Esophagus squamous epithelium (tissue), 5 donors: Measurements from ENCODE around the gene NBDY. TPM values are rescaled to one million over a fixed set of nuclear protein-coding genes. Genes with fewer than 3 reads are reported as not detected.

Experiments used
- DNase-seq: peaks from one replicate; lab custom pipeline; 2025; lab: John Stamatoyannopoulos, UW
- H3K27ac ChIP-seq, 4 donors: fragments of 200-600 bp; sonication (generic); one replicate each; pipeline ENCODE4 v1.5.1; 2016 to 2019; ENCODE audit warnings: mild to moderate bottlenecking in 1 of 4
- H3K27me3 ChIP-seq, 4 donors: fragments of 200-600 bp; sonication (generic); 1 replicate in 3 of 4; 2 replicates in 1 of 4; pipeline versions ENCODE4 v1.5.1 to v1.6.0; 2017 to 2021; ENCODE audit warnings: antibody characterized with exemption in 1 of 4
- H3K36me3 ChIP-seq, 3 donors: fragments of 200-600 bp; sonication (generic); one replicate each; pipeline ENCODE4 v1.5.1; 2016 to 2019
- H3K4me1 ChIP-seq, 3 donors: fragments of 200-600 bp; sonication (generic); one replicate each; pipeline ENCODE4 v1.5.1; 2017 to 2019
- H3K4me3 ChIP-seq, 4 donors: fragments of 200-600 bp; sonication (generic); 1 replicate in 3 of 4; 2 replicates in 1 of 4; pipeline ENCODE4 v1.5.1; 2016 to 2019; ENCODE audit warnings: mild to moderate bottlenecking in 2 of 4, moderate library complexity in 1 of 4
- H3K9me3 ChIP-seq, 3 donors: fragments of 200-600 bp; sonication (generic); one replicate each; pipeline ENCODE4 v1.5.1; 2016 to 2019
- POLR2A ChIP-seq, 4 donors: fragments of 450-650 bp; IDR thresholded peaks; one replicate each; pipeline ENCODE4 v1.6.1; 2017; ENCODE audit warnings: antibody characterized with exemption in 4 of 4, mild to moderate bottlenecking in 4 of 4, moderate library complexity in 3 of 4
- WGBS, 2 donors: methylation state at CpG; one replicate each; pipeline ENCODE4 v1.1.5; 2018; 5-methylcytosine and 5-hydroxymethylcytosine counted together
- intact Hi-C: fragments of 100-400 bp; cut with DNase I; formaldehyde crosslinking; loops from one replicate; pipeline ENCODE4 v1.15.0; 2022
- total RNA-seq, 4 donors: library from RNA; depleted of rRNA; stranded (reverse); fragments of >200 nt; gene quantifications; one replicate each; pipeline ENCODE4 v1.1.0, GENCODE V29; 2016
- TF ChIP-seq, protein P1 (sequence below), 6 experiments: fragments of 450-650 bp in 4 of 6; fragments of 200-600 bp in 2 of 6; sonication (generic) in 2 of 6; IDR thresholded peaks; one replicate each; pipeline ENCODE4 v1.5.1; 2016 to 2019; ENCODE audit warnings: antibody characterized with exemption in 6 of 6, mild to moderate bottlenecking in 4 of 6, moderate library complexity in 4 of 6
- donor health status: DM: yes; HTN: yes; CAD: no.

Gene NBDY
- total RNA-seq, 4 donors from 2014 or later: 8.3 to 17.7 (median 10.8) TPM

- Histone ChIP-seq H3K4me1 (no peaks in the 10 kb centered on the region), H3K27ac (no peak overlapping the region), H3K4me3 (no peak overlapping the region), H3K9me3 (no peaks in the 10 kb centered on the region), H3K27me3 (no peaks in the 10 kb centered on the region), H3K36me3 (no peaks in the 10 kb centered on the region)
- TF ChIP-seq POLR2A (IDR thresholded peaks at IDR 0.05): no peak
- TF ChIP-seq, protein P1, sequence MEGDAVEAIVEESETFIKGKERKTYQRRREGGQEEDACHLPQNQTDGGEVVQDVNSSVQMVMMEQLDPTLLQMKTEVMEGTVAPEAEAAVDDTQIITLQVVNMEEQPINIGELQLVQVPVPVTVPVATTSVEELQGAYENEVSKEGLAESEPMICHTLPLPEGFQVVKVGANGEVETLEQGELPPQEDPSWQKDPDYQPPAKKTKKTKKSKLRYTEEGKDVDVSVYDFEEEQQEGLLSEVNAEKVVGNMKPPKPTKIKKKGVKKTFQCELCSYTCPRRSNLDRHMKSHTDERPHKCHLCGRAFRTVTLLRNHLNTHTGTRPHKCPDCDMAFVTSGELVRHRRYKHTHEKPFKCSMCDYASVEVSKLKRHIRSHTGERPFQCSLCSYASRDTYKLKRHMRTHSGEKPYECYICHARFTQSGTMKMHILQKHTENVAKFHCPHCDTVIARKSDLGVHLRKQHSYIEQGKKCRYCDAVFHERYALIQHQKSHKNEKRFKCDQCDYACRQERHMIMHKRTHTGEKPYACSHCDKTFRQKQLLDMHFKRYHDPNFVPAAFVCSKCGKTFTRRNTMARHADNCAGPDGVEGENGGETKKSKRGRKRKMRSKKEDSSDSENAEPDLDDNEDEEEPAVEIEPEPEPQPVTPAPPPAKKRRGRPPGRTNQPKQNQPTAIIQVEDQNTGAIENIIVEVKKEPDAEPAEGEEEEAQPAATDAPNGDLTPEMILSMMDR (IDR thresholded peaks at IDR 0.05): no peak
- intact Hi-C loops: no loop called here
- no peak for DNase-seq
- WGBS, 2 donors: 67% methylated on average over 2 of the region's 2 CpGs; no CpG with 5 or more reads in 1 of the 2 donors
Observed at GRCh38 chrX:56860888-56861287, 131.8 kb downstream of the NBDY start.

Other genes with a start within 250 kb of the NBDY start
- gene UBQLN2, start 165.6 kb upstream of the NBDY start, total RNA-seq: 10 to 100 TPM; 24.2 to 43.7 (median 34.4) TPM